Measurements from ENCODE around the gene PKHD1. TPM values are rescaled to one million over a fixed set of nuclear protein-coding genes. Genes with fewer than 3 reads are reported as not detected.
"Not testable (repeated sequence)": the region's sequence is repeated elsewhere in the genome, so short reads cannot be mapped to it uniquely, and the experiment has no call there.

The PKHD1 gene
- total RNA-seq, 1 experiment from 2014 or later: 0.02 TPM

- DNase-seq (ENCODE audit: low read depth): no peak
Measured at GRCh38 chr6:51930602-51931001, 156.8 kb downstream of the PKHD1 start.

GRCh38 chr6:51929934-51930574, 157.4 kb downstream of the PKHD1 start:
- no peak for DNase-seq (ENCODE audit: low read depth)

- no peak for DNase-seq (ENCODE audit: low read depth)
Measured at GRCh38 chr6:51928320-51928719, 159.1 kb downstream of the PKHD1 start.

GRCh38 chr6:51927450-51927849, 160.0 kb downstream of the PKHD1 start:
- DNase-seq (ENCODE audit: low read depth): no peak

GRCh38 chr6:51926125-51926524, 161.3 kb downstream of the PKHD1 start:
- DNase-seq (ENCODE audit: low read depth): no peak

- not testable (repeated sequence) for DNase-seq (ENCODE audit: low read depth)
Measured at GRCh38 chr6:51922479-51922878, 164.9 kb downstream of the PKHD1 start.

GRCh38 chr6:51918347-51918746, 169.1 kb downstream of the PKHD1 start:
- DNase-seq (ENCODE audit: low read depth): not testable (repeated sequence)

- no peak for DNase-seq (ENCODE audit: low read depth)
Measured at GRCh38 chr6:51915098-51915497, 172.3 kb downstream of the PKHD1 start.

- no peak for DNase-seq (ENCODE audit: low read depth)
Measured at GRCh38 chr6:51913265-51913664, 174.1 kb downstream of the PKHD1 start.

- no peak for DNase-seq (ENCODE audit: low read depth)
Measured at GRCh38 chr6:51910851-51911250, 176.6 kb downstream of the PKHD1 start.

GRCh38 chr6:51908243-51908642, 179.2 kb downstream of the PKHD1 start:
- no peak for DNase-seq (ENCODE audit: low read depth)

GRCh38 chr6:51901766-51902764, 185.3 kb downstream of the PKHD1 start:
- DNase-seq (ENCODE audit: low read depth): no peak

- peak; percentile 43 for DNase-seq (ENCODE audit: low read depth)
Measured at GRCh38 chr6:51893366-51893765, 194.0 kb downstream of the PKHD1 start.

GRCh38 chr6:51892750-51893149, 194.7 kb downstream of the PKHD1 start:
- DNase-seq (ENCODE audit: low read depth): peak; percentile 5

- DNase-seq (ENCODE audit: low read depth): no peak
Measured at GRCh38 chr6:51892339-51892738, 195.1 kb downstream of the PKHD1 start.

GRCh38 chr6:51891784-51892183, 195.6 kb downstream of the PKHD1 start:
- DNase-seq (ENCODE audit: low read depth): peak; percentile 58

- DNase-seq (ENCODE audit: low read depth): no peak
Measured at GRCh38 chr6:51887859-51888258, 199.6 kb downstream of the PKHD1 start.

GRCh38 chr6:51885957-51886356, 201.5 kb downstream of the PKHD1 start:
- no peak for DNase-seq (ENCODE audit: low read depth)

- peak; percentile 16 for DNase-seq (ENCODE audit: low read depth)
Measured at GRCh38 chr6:51868591-51869355, 218.6 kb downstream of the PKHD1 start.

GRCh38 chr6:51866867-51867266, 220.5 kb downstream of the PKHD1 start:
- DNase-seq (ENCODE audit: low read depth): peak; percentile 32

- peak; percentile 24 for DNase-seq (ENCODE audit: low read depth)
Measured at GRCh38 chr6:51865996-51866395, 221.4 kb downstream of the PKHD1 start.

GRCh38 chr6:51865176-51865575, 222.2 kb downstream of the PKHD1 start:
- peak; percentile 39 for DNase-seq (ENCODE audit: low read depth)

Data from M059J (cell line).